ENCODE measurements around the gene TDRD7. TPM values are rescaled to one million over a fixed set of nuclear protein-coding genes. Genes with fewer than 3 reads are reported as not detected.
A peak's percentile ranks its signal among the peaks of the same experiment; 100 is the strongest.
"Not testable (repeated sequence)": the region's sequence is repeated elsewhere in the genome, so short reads cannot be mapped to it uniquely, and the experiment has no call there.

Gene TDRD7
- total RNA-seq, 1 donor from 2014 or later: 9.4 TPM

- no peak overlapping the region for H3K4me3 ChIP-seq (ENCODE audit: low read depth, low read length)
- DNase-seq (ENCODE audit: low read depth): no peak
- TF ChIP-seq CTCF (conservative IDR thresholded peaks at IDR 0.05; ENCODE audit: low read depth, low read length): no peak
These were observed 35.1 kb downstream of the TDRD7 start for GRCh38 chr9:97447001-97447400.

GRCh38 chr9:97453573-97453972 is 41.7 kb downstream of the TDRD7 start:
- DNase-seq (ENCODE audit: low read depth); H3K4me3 ChIP-seq (ENCODE audit: low read depth, low read length): not testable (repeated sequence)

- not testable (repeated sequence) for H3K4me3 ChIP-seq (ENCODE audit: low read depth, low read length); DNase-seq (ENCODE audit: low read depth)
These were observed 44.9 kb downstream of the TDRD7 start for GRCh38 chr9:97456841-97457240.

GRCh38 chr9:97459326-97459725 is 47.4 kb downstream of the TDRD7 start:
- TF ChIP-seq CTCF (conservative IDR thresholded peaks at IDR 0.05; ENCODE audit: low read depth, low read length): no peak
- H3K4me3 ChIP-seq (ENCODE audit: low read depth, low read length): no peak overlapping the region
- no peak for DNase-seq (ENCODE audit: low read depth)

- DNase-seq (ENCODE audit: low read depth): no peak
- no peak overlapping the region for H3K4me3 ChIP-seq (ENCODE audit: low read depth, low read length)
- no peak for TF ChIP-seq CTCF (conservative IDR thresholded peaks at IDR 0.05; ENCODE audit: low read depth, low read length)
These were observed 50.3 kb downstream of the TDRD7 start for GRCh38 chr9:97462159-97462558.

- no peak for TF ChIP-seq CTCF (conservative IDR thresholded peaks at IDR 0.05; ENCODE audit: low read depth, low read length)
- no peak overlapping the region for H3K4me3 ChIP-seq (ENCODE audit: low read depth, low read length)
- DNase-seq (ENCODE audit: low read depth): no peak
These were observed 51.0 kb downstream of the TDRD7 start for GRCh38 chr9:97462914-97463313.

GRCh38 chr9:97468658-97469448 is 57.0 kb downstream of the TDRD7 start:
- no peak overlapping the region for H3K4me3 ChIP-seq (ENCODE audit: low read depth, low read length)
- peak; percentile 89 for TF ChIP-seq CTCF (conservative IDR thresholded peaks at IDR 0.05; ENCODE audit: low read depth, low read length)
- no peak for DNase-seq (ENCODE audit: low read depth)

- no peak for DNase-seq (ENCODE audit: low read depth)
- TF ChIP-seq CTCF (conservative IDR thresholded peaks at IDR 0.05; ENCODE audit: low read depth, low read length): peak; percentile 47
- no peak overlapping the region for H3K4me3 ChIP-seq (ENCODE audit: low read depth, low read length)
These were observed 58.2 kb downstream of the TDRD7 start for GRCh38 chr9:97470076-97470475.

Data from epithelial cell of proximal tubule (primary cell).